Mesenchymal stem cell (in vitro differentiated cells and primary cell): Measurements from ENCODE around the gene RPS26.

ENCODE experiments used
- DNase-seq: peaks from one replicate; pipeline ENCODE4 v3.0.0-alpha.2; 2013
- H2AFZ ChIP-seq: one replicate; pipeline ENCODE4 v1.6.1; 2013; ENCODE audit warnings: low read depth, mild to moderate bottlenecking, control low read depth, inconsistent platforms, low read length, moderate library complexity
- H2AK5ac ChIP-seq: 2 replicates; pipeline ENCODE4 v1.6.1; 2013; ENCODE audit warnings: low read length, moderate library complexity, mild to moderate bottlenecking, inconsistent platforms; ENCODE audit not compliant: severe bottlenecking
- H2BK120ac ChIP-seq: one replicate; pipeline ENCODE4 v1.6.1; 2013; ENCODE audit warnings: low read depth, mild to moderate bottlenecking, inconsistent platforms, low read length, moderate library complexity
- H2BK12ac ChIP-seq, 2 experiments: one replicate each; pipeline ENCODE4 v1.6.1; 2013; ENCODE audit warnings: inconsistent platforms in 2 of 2, low read length in 2 of 2, mild to moderate bottlenecking in 2 of 2, moderate library complexity in 2 of 2, control low read depth in 1 of 2
- H2BK15ac ChIP-seq: one replicate; pipeline ENCODE4 v1.6.1; 2013; ENCODE audit warnings: mild to moderate bottlenecking, low read depth, inconsistent platforms; ENCODE audit not compliant: poor library complexity, severe bottlenecking
- H2BK5ac ChIP-seq: 2 replicates; pipeline ENCODE4 v1.6.1; 2013; ENCODE audit warnings: low read depth, mild to moderate bottlenecking, low read length, control low read depth, inconsistent platforms; ENCODE audit not compliant: poor library complexity, severe bottlenecking
- H3K14ac ChIP-seq, 2 experiments: one replicate each; pipeline ENCODE4 v1.6.1; 2013; ENCODE audit warnings: inconsistent platforms in 2 of 2, low read length in 2 of 2, control low read depth in 1 of 2, mild to moderate bottlenecking in 1 of 2, moderate library complexity in 1 of 2
- H3K18ac ChIP-seq, 2 experiments: one replicate each; pipeline ENCODE4 v1.6.1; 2013; ENCODE audit warnings: inconsistent platforms in 2 of 2, low read length in 2 of 2, control low read depth in 1 of 2, low read depth in 1 of 2, mild to moderate bottlenecking in 1 of 2
- H3K23ac ChIP-seq, 2 experiments: one replicate each; pipeline ENCODE4 v1.6.1; 2013; ENCODE audit warnings: inconsistent platforms in 2 of 2, low read length in 2 of 2, mild to moderate bottlenecking in 2 of 2, moderate library complexity in 2 of 2, control low read depth in 1 of 2
- H3K27ac ChIP-seq: 2 replicates; pipeline ENCODE4 v1.5.1; 2013; ENCODE audit warnings: mild to moderate bottlenecking, moderate library complexity, low read length, control low read depth, inconsistent platforms; ENCODE audit not compliant: poor library complexity, severe bottlenecking
- H3K27me3 ChIP-seq, 2 experiments: 2 replicates each; pipeline versions ENCODE4 v1.6.1 to v1.7.0; 2013; ENCODE audit warnings: low read length in 2 of 2, mild to moderate bottlenecking in 2 of 2, moderate library complexity in 2 of 2, control low read depth in 1 of 2, inconsistent platforms in 1 of 2; ENCODE audit not compliant: control insufficient read depth in 1 of 2, insufficient read depth in 1 of 2
- H3K36me3 ChIP-seq, 2 experiments: 2 replicates each; pipeline versions ENCODE4 v1.6.1 to v1.7.0; 2013; ENCODE audit warnings: low read length in 2 of 2, control low read depth in 1 of 2, inconsistent platforms in 1 of 2, low read depth in 1 of 2, mild to moderate bottlenecking in 1 of 2; ENCODE audit not compliant: insufficient read depth in 2 of 2, control insufficient read depth in 1 of 2
- H3K4ac ChIP-seq, 2 experiments: one replicate each; pipeline ENCODE4 v1.6.1; 2013; ENCODE audit warnings: inconsistent platforms in 2 of 2, low read length in 2 of 2, mild to moderate bottlenecking in 2 of 2, moderate library complexity in 2 of 2, control low read depth in 1 of 2, low read depth in 1 of 2
- H3K4me1 ChIP-seq: 2 replicates; pipeline ENCODE4 v1.6.1; 2013; ENCODE audit warnings: low read depth, low read length, control low read depth; ENCODE audit not compliant: control insufficient read depth, insufficient read depth
- H3K4me2 ChIP-seq: 2 replicates; pipeline ENCODE4 v1.6.1; 2013; ENCODE audit warnings: low read length, mild to moderate bottlenecking, inconsistent platforms; ENCODE audit not compliant: poor library complexity, severe bottlenecking
- H3K4me3 ChIP-seq, 2 experiments: 2 replicates each; pipeline versions ENCODE4 v1.5.1 to v1.7.0; 2013; ENCODE audit warnings: low read length in 2 of 2, mild to moderate bottlenecking in 2 of 2, control low read depth in 1 of 2, low read depth in 1 of 2; ENCODE audit not compliant: insufficient read depth in 1 of 2
- H3K79me1 ChIP-seq: replicated peaks from 2 replicates; pipeline ENCODE4 v1.6.1; 2013; ENCODE audit warnings: mild to moderate bottlenecking, control low read depth, low read length, inconsistent platforms; ENCODE audit not compliant: poor library complexity, severe bottlenecking
- H3K9ac ChIP-seq: 2 replicates; pipeline ENCODE4 v1.7.0; 2013; ENCODE audit warnings: mild to moderate bottlenecking, low read length, moderate library complexity
- H3K9me3 ChIP-seq: 2 replicates; pipeline ENCODE4 v1.7.0; 2013; ENCODE audit warnings: mild to moderate bottlenecking, low read length; ENCODE audit not compliant: control insufficient read depth
- H4K8ac ChIP-seq: one replicate; pipeline ENCODE4 v1.6.1; 2013; ENCODE audit warnings: inconsistent platforms, mild to moderate bottlenecking, low read length, moderate library complexity
- H4K91ac ChIP-seq: one replicate; pipeline ENCODE4 v1.6.1; 2013; ENCODE audit warnings: mild to moderate bottlenecking, low read length, inconsistent platforms
- WGBS: methylation state at CpG from one replicate; pipeline ENCODE4 v1.1.7; 2013; ENCODE audit warnings: mixed read lengths; 5-methylcytosine and 5-hydroxymethylcytosine counted together

RPS26 gene

DNA sequence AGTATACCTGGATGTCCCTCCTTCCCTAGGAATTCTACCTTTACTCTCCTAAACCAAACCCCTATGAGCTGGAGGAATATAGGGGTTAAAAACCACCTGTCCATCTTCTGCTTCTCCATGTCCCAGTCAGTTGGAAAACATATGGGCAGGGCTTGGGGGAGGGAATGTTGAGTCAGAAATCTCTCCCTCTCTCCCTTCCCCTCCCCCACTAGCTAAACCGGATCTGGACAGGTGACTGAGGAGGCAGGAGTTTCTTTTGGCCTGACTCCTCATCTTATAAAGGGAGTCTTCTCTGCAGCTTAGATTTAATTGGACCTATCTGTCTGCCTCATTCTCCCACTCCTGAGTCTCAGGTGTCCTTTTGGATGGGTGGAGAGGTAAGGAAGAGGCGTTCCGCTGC, 44.4 kb downstream of the RPS26 start:
- Histone ChIP-seq H3K4me3 (no peak overlapping the region), H3K9ac (no peak overlapping the region), H3K27me3 (peaks cover 21 to 27% of the 10 kb centered on the region in 2 experiments), H3K23ac (no peak overlapping the region), H3K9me3 (no peaks in the 10 kb centered on the region), H3K4ac (no peak overlapping the region), H3K4me1 (no peaks in the 10 kb centered on the region), H2AFZ (no peak overlapping the region), H3K18ac (no peak overlapping the region), H2BK120ac (no peak overlapping the region), H2BK5ac (no peak overlapping the region), H3K36me3 (no peaks in the 10 kb centered on the region), H2BK15ac (no peak overlapping the region), H4K91ac (no peak overlapping the region), H2BK12ac (no peak overlapping the region), H4K8ac (no peak overlapping the region), H3K27ac (no peak overlapping the region), H2AK5ac (no peak overlapping the region), H3K14ac (no peak overlapping the region), H3K4me2 (no peak overlapping the region), H3K79me1 (no peaks in the 10 kb centered on the region)
- no peak for DNase-seq
- no CpG with 5 or more reads among the region's 3 CpGs for WGBS

DNA sequence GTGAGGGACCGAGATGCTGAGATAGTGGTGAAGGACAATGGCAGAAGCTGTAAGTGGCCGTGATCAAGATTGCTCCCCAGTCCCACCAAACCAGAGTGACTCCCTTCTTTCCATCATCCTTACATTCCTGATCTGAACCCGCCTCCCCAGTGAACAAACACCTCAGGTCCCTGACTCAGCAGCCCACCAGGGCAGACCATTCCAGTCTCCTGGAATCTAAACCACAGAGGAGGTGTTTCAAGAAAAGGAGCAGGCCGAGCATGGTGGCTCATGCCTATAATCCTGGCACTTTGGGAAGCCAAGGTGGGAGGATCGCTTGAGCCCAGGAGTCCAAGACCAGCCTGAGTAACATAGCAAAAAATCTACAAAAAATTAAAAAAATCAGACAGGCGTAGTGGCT, 44.9 kb downstream of the RPS26 start:
- Histone ChIP-seq H3K79me1 (no peaks in the 10 kb centered on the region), H2BK15ac (no peak overlapping the region), H3K23ac (no peak overlapping the region), H3K9ac (no peak overlapping the region), H3K4me3 (no peak overlapping the region), H3K9me3 (no peaks in the 10 kb centered on the region), H3K4me1 (no peaks in the 10 kb centered on the region), H2AK5ac (no peak overlapping the region), H4K91ac (no peak overlapping the region), H3K27me3 (peaks cover 21 to 22% of the 10 kb centered on the region in 2 experiments), H3K14ac (no peak overlapping the region), H3K27ac (no peak overlapping the region), H2BK12ac (no peak overlapping the region), H3K18ac (no peak overlapping the region), H3K4me2 (no peak overlapping the region), H2BK5ac (no peak overlapping the region), H4K8ac (no peak overlapping the region), H3K4ac (no peak overlapping the region), H2AFZ (no peak overlapping the region), H2BK120ac (no peak overlapping the region), H3K36me3 (no peaks in the 10 kb centered on the region)
- no peak for DNase-seq
- WGBS: 92% methylated on average over 6 of the region's 6 CpGs

DNA sequence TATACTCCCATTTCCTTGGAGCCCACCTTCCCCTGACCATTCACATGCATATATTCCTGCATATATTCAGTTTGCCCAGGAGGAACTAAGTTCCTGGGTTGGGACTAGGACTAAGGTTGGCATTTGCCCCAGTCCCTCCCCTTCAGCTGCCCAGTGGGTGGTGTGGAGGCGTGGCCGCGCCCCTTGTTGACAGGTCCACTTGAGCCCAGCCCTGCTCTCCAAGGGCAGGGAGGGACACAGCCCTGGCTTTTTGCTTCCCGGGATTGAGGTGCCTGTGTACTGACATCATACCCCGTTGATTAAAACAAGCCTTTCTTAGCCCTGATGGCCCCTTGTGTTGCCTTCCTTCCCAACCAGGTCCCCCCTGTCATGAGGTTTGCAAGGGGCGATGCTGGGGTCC, 45.5 kb downstream of the RPS26 start:
- Histone ChIP-seq H3K4ac (no peak overlapping the region), H2AK5ac (no peak overlapping the region), H3K23ac (no peak overlapping the region), H2BK5ac (no peak overlapping the region), H2BK12ac (no peak overlapping the region), H3K9me3 (no peaks in the 10 kb centered on the region), H3K36me3 (no peaks in the 10 kb centered on the region), H3K14ac (no peak overlapping the region), H3K4me2 (no peak overlapping the region), H3K79me1 (no peaks in the 10 kb centered on the region), H3K18ac (no peak overlapping the region), H3K4me1 (no peaks in the 10 kb centered on the region), H4K8ac (no peak overlapping the region), H3K4me3 (no peak overlapping the region), H2BK120ac (no peak overlapping the region), H3K27ac (no peak overlapping the region), H2BK15ac (no peak overlapping the region), H4K91ac (no peak overlapping the region), H3K9ac (no peak overlapping the region), H3K27me3 (peaks cover 16 to 18% of the 10 kb centered on the region in 2 experiments), H2AFZ (no peak overlapping the region)
- WGBS: 94% methylated on average over 6 of the region's 6 CpGs
- no peak for DNase-seq
